CD14-positive monocyte (primary cell): ENCODE data around the gene PSMA6. TPM values are rescaled to one million over a fixed set of nuclear protein-coding genes. Genes with fewer than 3 reads are reported as not detected.

Experiments used
- DNase-seq, 3 donors: peaks; one replicate each; pipeline ENCODE4 v3.0.0-alpha.2; 2011 to 2022
- H2AFZ ChIP-seq: 2 replicates; pipeline ENCODE4 v1.6.0; 2012; ENCODE audit warnings: mild to moderate bottlenecking, low read depth, low read length, inconsistent platforms; ENCODE audit not compliant: insufficient read depth, poor library complexity, severe bottlenecking
- H3K27ac ChIP-seq, 2 donors: 1 replicate in 1 of 2; 2 replicates in 1 of 2; pipeline ENCODE4 v1.5.1; 2012 to 2013; ENCODE audit warnings: low read length in 2 of 2, control low read depth in 1 of 2, inconsistent platforms in 1 of 2, low read depth in 1 of 2, mild to moderate bottlenecking in 1 of 2
- H3K27me3 ChIP-seq, 2 donors: one replicate each; pipeline versions ENCODE4 v1.6.0 to v1.6.1; 2011 to 2013; ENCODE audit warnings: low read length in 2 of 2; ENCODE audit not compliant: control insufficient read depth in 2 of 2, insufficient read depth in 2 of 2
- H3K36me3 ChIP-seq, 2 donors: replicated peaks in 1 of 2; 1 replicate in 1 of 2; 2 replicates in 1 of 2; pipeline versions ENCODE4 v1.5.1 to v1.6.1; 2012 to 2013; ENCODE audit warnings: low read length in 2 of 2, control low read depth in 1 of 2, inconsistent platforms in 1 of 2, mild to moderate bottlenecking in 1 of 2; ENCODE audit not compliant: insufficient read depth in 2 of 2, control insufficient read depth in 1 of 2
- H3K4me1 ChIP-seq, 2 donors: 1 replicate in 1 of 2; 2 replicates in 1 of 2; pipeline versions ENCODE4 v1.5.1 to v1.6.1; 2012 to 2013; ENCODE audit warnings: low read length in 2 of 2, control low read depth in 1 of 2, inconsistent platforms in 1 of 2, mild to moderate bottlenecking in 1 of 2, moderate library complexity in 1 of 2; ENCODE audit not compliant: insufficient read depth in 2 of 2, control insufficient read depth in 1 of 2
- H3K4me2 ChIP-seq: replicated peaks from 2 replicates; pipeline ENCODE3; 2012; ENCODE audit warnings: low read length, moderate library complexity, mild to moderate bottlenecking; ENCODE audit not compliant: poor library complexity, severe bottlenecking; ENCODE audit errors: extremely low read depth
- H3K4me3 ChIP-seq, 3 experiments: fragments of 200-600 bp in 1 of 3; sonication (generic) in 1 of 3; replicated peaks in 1 of 3; 1 replicate in 2 of 3; 2 replicates in 1 of 3; pipeline ENCODE4 v1.5.1; 2011 to 2013; ENCODE audit warnings: low read length in 3 of 3, mild to moderate bottlenecking in 3 of 3, control low read depth in 2 of 3, low read depth in 2 of 3, inconsistent platforms in 1 of 3, moderate library complexity in 1 of 3
- H3K79me2 ChIP-seq: 2 replicates; pipeline ENCODE4 v1.6.0; 2012; ENCODE audit warnings: mild to moderate bottlenecking, control low read depth, inconsistent platforms, low read length, moderate library complexity; ENCODE audit not compliant: insufficient read depth
- H3K9ac ChIP-seq: 2 replicates; pipeline ENCODE4 v1.6.0; 2017; ENCODE audit warnings: low read length, mild to moderate bottlenecking; ENCODE audit not compliant: insufficient read depth, poor library complexity, severe bottlenecking
- H3K9me3 ChIP-seq, 2 donors: replicated peaks in 1 of 2; 1 replicate in 1 of 2; 2 replicates in 1 of 2; pipeline versions ENCODE4 v1.5.1 to v1.6.1; 2012 to 2013; ENCODE audit warnings: low read length in 2 of 2, control low read depth in 1 of 2; ENCODE audit not compliant: control insufficient read depth in 1 of 2, insufficient read depth in 1 of 2
- H4K20me1 ChIP-seq: 2 replicates; pipeline ENCODE4 v1.6.0; 2012; ENCODE audit warnings: mild to moderate bottlenecking, low read length, control low read depth, moderate library complexity; ENCODE audit not compliant: insufficient read depth
- H3K27ac Mint-ChIP-seq, 7 donors: one replicate each; pipeline ENCODE4 v1.8.0; 2020; ENCODE audit warnings: mild to moderate bottlenecking in 7 of 7, mixed read lengths in 7 of 7, moderate library complexity in 6 of 7, inconsistent platforms in 2 of 7
- H3K27me3 Mint-ChIP-seq, 3 donors: one replicate each; pipeline ENCODE4 v1.8.0; 2021 to 2022; ENCODE audit warnings: low read depth in 3 of 3, mild to moderate bottlenecking in 3 of 3, mixed read lengths in 3 of 3, moderate library complexity in 3 of 3, inconsistent platforms in 1 of 3
- H3K36me3 Mint-ChIP-seq, 2 donors: one replicate each; pipeline ENCODE4 v1.8.0; 2020; ENCODE audit warnings: mixed read lengths in 2 of 2, inconsistent platforms in 1 of 2, mild to moderate bottlenecking in 1 of 2
- H3K4me1 Mint-ChIP-seq: one replicate; pipeline ENCODE4 v1.8.0; 2020; ENCODE audit warnings: mild to moderate bottlenecking, mixed read lengths
- H3K4me3 Mint-ChIP-seq, 2 donors: one replicate each; pipeline ENCODE4 v1.8.0; 2020; ENCODE audit warnings: mild to moderate bottlenecking in 2 of 2, mixed read lengths in 2 of 2, moderate library complexity in 1 of 2
- H3K9me3 Mint-ChIP-seq, 7 donors: one replicate each; pipeline ENCODE4 v1.8.0; 2020 to 2022; ENCODE audit warnings: mixed read lengths in 7 of 7, mild to moderate bottlenecking in 6 of 7, moderate library complexity in 6 of 7, inconsistent platforms in 2 of 7
- CTCF ChIP-seq: fragments of 200-600 bp; IDR thresholded peaks from one replicate; pipeline ENCODE4 v1.8.0; 2022; ENCODE audit warnings: antibody characterized with exemption, mild to moderate bottlenecking
- WGBS: methylation state at CpG from one replicate; pipeline ENCODE4 v1.1.5; 2013; ENCODE audit warnings: missing lambda C conversion rate; ENCODE audit not compliant: insufficient coverage; 5-methylcytosine and 5-hydroxymethylcytosine counted together
- intact Hi-C, 2 donors: fragments of 100-400 bp; cut with micrococcal nuclease; formaldehyde crosslinking; loops; one replicate each; pipeline versions ENCODE4 v1.15.0 to v1.15.1; 2023
- polyA plus RNA-seq, 3 donors: library from polyadenylated mRNA; depleted of rRNA in 1 of 3; unstranded in 2 of 3; stranded (reverse) in 1 of 3; fragments of 300-500 nt in 2 of 3; fragments of >200 nt in 1 of 3; fragmentation: Illumina TruSeq in 2 of 3; gene quantifications; 1 replicate in 2 of 3; 2 replicates in 1 of 3; pipeline ENCODE4 v1.2.3, GENCODE V29; 2012 to 2021

Gene PSMA6
- polyA plus RNA-seq, 3 donors, result 144 to 572 (median 480) TPM

- H3K27me3 Mint-ChIP-seq, result no peaks in the 10 kb centered on the region
Observed at GRCh38 chr14:35295845-35296161, 3.6 kb downstream of the PSMA6 start.

GRCh38 chr14:35296545-35296944 lies 4.4 kb downstream of the PSMA6 start:
- Mint-ChIP-seq H3K36me3 (peaks cover 5 to 14% of the 10 kb centered on the region in 2 donors), H3K27ac (peak overlapping the region; percentile 89 to 97 (median 94))
- peak overlapping the region in 1 of 3 experiments; percentile 26 for H3K4me3 ChIP-seq

More at GRCh38 chr14:35295845-35296161, 3.6 kb downstream of the PSMA6 start:
- peak overlapping the region in 1 of 3 experiments; percentile 24 for H3K4me3 ChIP-seq
- Mint-ChIP-seq H3K9me3 (no peaks in the 10 kb centered on the region), H3K4me1 (peaks cover 72% of the 10 kb centered on the region), H3K4me3 (no peak overlapping the region), H3K36me3 (peaks cover 5 to 14% of the 10 kb centered on the region in 2 donors), H3K27ac (peak overlapping the region; percentile 42 to 97 (median 92))
- no CpG with 5 or more reads among the region's 1 CpG for WGBS
- no peak overlapping the region for H3K9ac ChIP-seq
- peaks cover 82 to 93% of the 10 kb centered on the region in 2 donors for H3K4me1 ChIP-seq
- DNase-seq, result no peak
- no peaks in the 10 kb centered on the region for H3K36me3 ChIP-seq
- peaks cover 11% of the 10 kb centered on the region for H4K20me1 ChIP-seq
- intact Hi-C loops, result loop anchor here in 1 of 2 donors (10.0 kb wide), 1 partner anchor 171 kb away; the partner anchor contains the start of genes PPP2R3C and PRORP
- H3K9me3 ChIP-seq, result no peaks in the 10 kb centered on the region
- peak overlapping the region; percentile 11 for H3K4me2 ChIP-seq
- peaks cover 87% of the 10 kb centered on the region for H3K79me2 ChIP-seq
- no peak overlapping the region for H2AFZ ChIP-seq
- TF ChIP-seq CTCF, result no peak
- no peaks in the 10 kb centered on the region for H3K27me3 ChIP-seq
- peak overlapping the region in 1 of 2 donors; percentile 83 for H3K27ac ChIP-seq

More at GRCh38 chr14:35296545-35296944, 4.4 kb downstream of the PSMA6 start:
- peaks cover 85 to 93% of the 10 kb centered on the region in 2 donors for H3K4me1 ChIP-seq
- peak overlapping the region; percentile 34 for H3K4me2 ChIP-seq
- no peaks in the 10 kb centered on the region for H3K27me3 Mint-ChIP-seq
- no CpG with 5 or more reads among the region's 3 CpGs for WGBS
- H3K27me3 ChIP-seq, result no peaks in the 10 kb centered on the region
- H3K79me2 ChIP-seq, result peaks cover 92% of the 10 kb centered on the region
- H3K4me1 Mint-ChIP-seq, result peaks cover 80% of the 10 kb centered on the region
- H4K20me1 ChIP-seq, result peaks cover 17% of the 10 kb centered on the region
- H3K9me3 ChIP-seq, result no peaks in the 10 kb centered on the region
- no peaks in the 10 kb centered on the region for H3K9me3 Mint-ChIP-seq
- no peak overlapping the region for H2AFZ ChIP-seq
- H3K36me3 ChIP-seq, result no peaks in the 10 kb centered on the region
- H3K27ac ChIP-seq, result peak overlapping the region; percentile 38 to 83
- peak in 1 of 3 donors; percentile 53 for DNase-seq
- no peak overlapping the region for H3K9ac ChIP-seq
- intact Hi-C loops, result loop anchor here in 1 of 2 donors (10.0 kb wide), 1 partner anchor 172 kb away; the partner anchor contains the start of genes PPP2R3C and PRORP
- no peak for TF ChIP-seq CTCF
- peak overlapping the region in 1 of 2 donors; percentile 21 for H3K4me3 Mint-ChIP-seq
